ENCODE results near the gene POLK.
"Not testable (repeated sequence)": the region's sequence is repeated elsewhere in the genome, so short reads cannot be mapped to it uniquely, and the experiment has no call there.

Gene POLK

GRCh38 chr5:75558221-75558620 lies 46.5 kb downstream of the POLK start:
- H3K4me3 ChIP-seq (ENCODE audit: low read length): no peak overlapping the region
- no peak for DNase-seq (ENCODE audit: low read depth)
- TF ChIP-seq, protein P1, sequence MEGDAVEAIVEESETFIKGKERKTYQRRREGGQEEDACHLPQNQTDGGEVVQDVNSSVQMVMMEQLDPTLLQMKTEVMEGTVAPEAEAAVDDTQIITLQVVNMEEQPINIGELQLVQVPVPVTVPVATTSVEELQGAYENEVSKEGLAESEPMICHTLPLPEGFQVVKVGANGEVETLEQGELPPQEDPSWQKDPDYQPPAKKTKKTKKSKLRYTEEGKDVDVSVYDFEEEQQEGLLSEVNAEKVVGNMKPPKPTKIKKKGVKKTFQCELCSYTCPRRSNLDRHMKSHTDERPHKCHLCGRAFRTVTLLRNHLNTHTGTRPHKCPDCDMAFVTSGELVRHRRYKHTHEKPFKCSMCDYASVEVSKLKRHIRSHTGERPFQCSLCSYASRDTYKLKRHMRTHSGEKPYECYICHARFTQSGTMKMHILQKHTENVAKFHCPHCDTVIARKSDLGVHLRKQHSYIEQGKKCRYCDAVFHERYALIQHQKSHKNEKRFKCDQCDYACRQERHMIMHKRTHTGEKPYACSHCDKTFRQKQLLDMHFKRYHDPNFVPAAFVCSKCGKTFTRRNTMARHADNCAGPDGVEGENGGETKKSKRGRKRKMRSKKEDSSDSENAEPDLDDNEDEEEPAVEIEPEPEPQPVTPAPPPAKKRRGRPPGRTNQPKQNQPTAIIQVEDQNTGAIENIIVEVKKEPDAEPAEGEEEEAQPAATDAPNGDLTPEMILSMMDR (conservative IDR thresholded peaks at IDR 0.05; ENCODE audit: low read length): no peak

DNA sequence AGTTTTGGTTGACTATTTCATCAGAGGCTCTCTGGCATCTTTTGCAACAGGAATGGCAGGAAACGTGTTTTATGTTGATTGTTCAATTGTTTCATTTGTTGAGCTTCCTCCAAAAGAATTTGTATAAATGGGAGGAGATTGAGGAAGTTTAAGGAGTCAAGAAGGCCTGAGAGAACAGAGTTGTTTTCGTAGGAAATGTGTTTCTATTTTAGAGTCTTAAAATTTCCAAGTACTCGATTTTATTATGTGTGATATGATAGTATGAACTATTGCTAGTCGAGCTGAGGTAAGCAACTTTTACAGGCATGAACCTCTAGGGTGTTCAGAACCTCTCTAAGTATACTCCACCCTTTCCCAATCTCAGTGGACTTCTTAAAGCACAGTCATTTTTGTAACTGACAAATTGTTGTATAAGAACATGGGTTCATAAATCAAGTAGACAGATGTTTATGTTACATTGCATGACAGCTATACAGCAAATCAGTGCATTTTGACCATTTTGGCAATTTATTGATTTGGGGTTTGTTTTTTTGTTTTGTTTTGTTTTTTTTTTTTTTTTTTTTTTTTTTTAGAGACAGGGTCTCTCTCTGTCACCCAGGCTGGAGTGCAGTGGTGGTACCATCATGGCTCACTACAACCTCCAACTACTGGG lies 47.4 kb downstream of the POLK start:
- TF ChIP-seq, protein P1 (conservative IDR thresholded peaks at IDR 0.05; ENCODE audit: low read length): no peak
- H3K4me3 ChIP-seq (ENCODE audit: low read length): no peak overlapping the region
- DNase-seq (ENCODE audit: low read depth): peak; percentile 37

- DNase-seq (ENCODE audit: low read depth); H3K4me3 ChIP-seq (ENCODE audit: low read length): not testable (repeated sequence)
These were observed 49.0 kb downstream of the POLK start for GRCh38 chr5:75560655-75561054.

GRCh38 chr5:75565991-75566709 lies 54.5 kb downstream of the POLK start:
- not testable (repeated sequence) for H3K4me3 ChIP-seq (ENCODE audit: low read length); DNase-seq (ENCODE audit: low read depth)

GRCh38 chr5:75566710-75567309 lies 55.1 kb downstream of the POLK start:
- peak; percentile 89 for DNase-seq (ENCODE audit: low read depth)
- no peak overlapping the region for H3K4me3 ChIP-seq (ENCODE audit: low read length)
- TF ChIP-seq, protein P1 (conservative IDR thresholded peaks at IDR 0.05; ENCODE audit: low read length): no peak

DNA sequence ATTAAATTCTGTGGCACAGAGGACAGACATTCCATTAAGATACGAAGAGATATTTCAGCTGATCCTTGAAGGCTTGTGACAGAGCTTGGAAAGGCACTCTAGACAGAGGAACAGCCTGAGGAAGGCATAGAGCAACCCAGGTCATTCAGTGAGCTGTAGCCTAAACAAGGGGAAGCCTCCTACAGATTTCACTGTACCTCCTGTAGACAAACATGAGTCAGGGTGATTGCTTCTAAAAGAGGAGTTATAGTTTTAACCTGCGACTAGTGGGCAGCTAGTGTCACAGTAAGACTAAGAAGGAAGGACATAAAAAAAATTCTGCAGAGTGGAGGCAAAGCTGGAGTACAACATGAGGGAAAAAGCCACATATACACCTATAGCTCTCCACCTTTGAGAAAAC lies 56.0 kb downstream of the POLK start:
- TF ChIP-seq, protein P1 (conservative IDR thresholded peaks at IDR 0.05; ENCODE audit: low read length): no peak
- no peak for DNase-seq (ENCODE audit: low read depth)
- H3K4me3 ChIP-seq (ENCODE audit: low read length): no peak overlapping the region

GRCh38 chr5:75568202-75568601 lies 56.5 kb downstream of the POLK start:
- TF ChIP-seq, protein P1 (conservative IDR thresholded peaks at IDR 0.05; ENCODE audit: low read length): no peak
- no peak overlapping the region for H3K4me3 ChIP-seq (ENCODE audit: low read length)
- DNase-seq (ENCODE audit: low read depth): no peak

GRCh38 chr5:75571547-75571946 lies 59.9 kb downstream of the POLK start:
- DNase-seq (ENCODE audit: low read depth): no peak
- TF ChIP-seq, protein P1 (conservative IDR thresholded peaks at IDR 0.05; ENCODE audit: low read length): no peak
- no peak overlapping the region for H3K4me3 ChIP-seq (ENCODE audit: low read length)
